DLD1 (cell line): ENCODE results near the gene QSOX2.
"Not testable (repeated sequence)": the region's sequence is repeated elsewhere in the genome, so short reads cannot be mapped to it uniquely, and the experiment has no call there.

Experiments
- in situ Hi-C: cut with HindIII; loops from 2 replicates; pipeline ENCODE4 v1.10.0; 2017; ENCODE audit warnings: low sequenced_read_pairs

Gene QSOX2

GRCh38 chr9:136237486-136238341 lies 7.9 kb downstream of the QSOX2 start:
- in situ Hi-C loops: no loop called here

DNA sequence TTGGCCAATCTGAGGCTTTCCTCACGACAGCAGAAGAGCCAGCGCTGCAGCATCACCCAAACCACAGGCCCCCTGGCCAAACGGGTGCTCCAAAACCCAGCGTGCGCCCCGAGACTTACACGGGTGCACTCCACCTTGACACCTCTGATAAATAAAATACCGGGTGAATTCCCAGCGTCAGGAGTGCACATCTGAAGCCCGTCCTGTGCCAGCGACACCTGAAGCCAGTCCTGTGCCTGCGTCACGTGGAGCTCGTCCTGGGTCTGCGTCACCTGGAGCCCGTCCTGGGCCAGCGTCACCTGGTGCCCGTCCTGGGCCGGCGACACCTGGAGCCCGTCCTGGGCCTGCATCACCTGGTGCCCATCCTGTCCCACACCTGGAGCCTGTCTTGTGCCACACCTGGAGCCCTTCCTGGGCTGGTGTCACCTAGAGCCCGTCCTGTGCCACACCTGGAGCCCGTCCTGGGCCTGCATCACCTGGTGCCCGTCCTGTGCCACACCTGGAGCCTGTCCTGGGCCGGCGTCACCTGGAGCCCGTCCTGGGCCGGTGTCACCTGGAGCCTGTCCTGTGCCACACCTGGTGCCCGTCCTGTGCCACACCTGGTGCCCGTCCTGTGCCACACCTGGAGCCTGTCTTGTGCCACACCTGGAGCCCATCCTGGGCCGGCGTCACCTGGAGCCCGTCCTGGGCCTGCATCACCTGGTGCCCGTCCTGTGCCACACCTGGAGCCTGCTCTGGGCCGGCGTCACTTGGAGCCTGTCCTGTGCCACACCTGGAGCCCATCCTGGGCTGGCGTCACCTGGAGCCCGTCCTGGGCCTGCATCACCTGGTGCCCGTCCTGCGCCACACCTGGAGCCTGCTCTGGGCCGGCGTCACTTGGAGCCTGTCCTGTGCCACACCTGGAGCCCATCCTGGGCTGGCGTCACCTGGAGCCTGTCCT lies 8.9 kb downstream of the QSOX2 start:
- in situ Hi-C loops: not testable (repeated sequence)

DNA sequence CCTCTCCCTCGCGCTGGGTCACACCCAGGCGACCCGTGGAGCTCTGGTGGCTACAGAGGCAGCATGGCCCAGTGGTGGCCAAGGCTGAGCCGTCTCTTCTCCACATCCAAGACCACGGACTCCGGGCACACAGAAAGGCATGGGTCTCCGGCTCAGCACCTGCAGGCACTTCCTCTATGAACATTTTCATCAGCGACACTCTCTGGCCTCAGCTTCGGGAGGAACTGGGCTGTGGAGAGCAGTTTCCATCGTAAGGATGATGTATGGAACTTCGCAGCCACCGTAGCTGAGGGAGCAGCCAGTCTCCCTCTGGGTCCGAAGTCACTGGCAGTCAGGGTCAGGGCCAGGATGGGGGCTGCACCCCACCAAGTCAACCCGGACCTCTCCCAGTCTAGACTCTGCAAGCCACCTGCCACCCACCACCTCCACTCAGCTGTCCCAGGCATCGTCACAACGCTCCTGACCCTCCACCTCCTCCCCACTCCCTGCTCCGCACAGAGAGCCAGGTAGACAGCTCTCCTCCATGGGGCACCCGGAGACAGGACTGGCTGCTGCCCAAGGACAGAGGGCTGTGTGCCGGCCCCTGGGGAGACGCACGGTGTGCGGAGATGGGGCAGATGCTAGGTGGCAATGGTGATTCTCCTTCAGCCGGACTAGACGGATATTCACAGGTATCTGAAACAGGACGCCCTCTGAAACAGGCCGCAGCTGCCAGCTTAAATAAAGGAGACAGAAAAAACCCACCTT lies 9.7 kb downstream of the QSOX2 start:
- in situ Hi-C loops: no loop called here

GRCh38 chr9:136235171-136235570 lies 10.4 kb downstream of the QSOX2 start:
- in situ Hi-C loops: no loop called here

DNA sequence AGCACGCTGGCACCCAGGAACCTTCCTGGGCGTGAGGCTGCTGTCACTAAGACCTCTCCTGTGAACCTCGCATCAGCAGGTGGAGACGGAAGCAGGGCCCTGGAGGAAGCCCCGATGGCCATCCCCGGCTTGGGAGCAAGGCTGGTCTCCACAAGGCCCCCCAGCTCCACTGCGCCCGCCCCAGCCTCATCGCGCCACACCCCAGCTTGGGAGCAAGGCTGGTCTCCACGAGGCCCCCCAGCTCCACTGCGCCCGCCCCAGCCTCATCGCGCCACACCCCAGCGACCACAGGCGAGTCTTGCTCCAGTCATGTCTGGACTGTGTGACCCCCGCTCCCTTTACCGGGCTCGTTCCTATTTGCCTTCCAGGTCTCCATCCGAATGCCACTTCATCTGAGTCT lies 11.0 kb downstream of the QSOX2 start:
- in situ Hi-C loops: no loop called here

GRCh38 chr9:136233868-136234267 lies 11.7 kb downstream of the QSOX2 start:
- in situ Hi-C loops: no loop called here

DNA sequence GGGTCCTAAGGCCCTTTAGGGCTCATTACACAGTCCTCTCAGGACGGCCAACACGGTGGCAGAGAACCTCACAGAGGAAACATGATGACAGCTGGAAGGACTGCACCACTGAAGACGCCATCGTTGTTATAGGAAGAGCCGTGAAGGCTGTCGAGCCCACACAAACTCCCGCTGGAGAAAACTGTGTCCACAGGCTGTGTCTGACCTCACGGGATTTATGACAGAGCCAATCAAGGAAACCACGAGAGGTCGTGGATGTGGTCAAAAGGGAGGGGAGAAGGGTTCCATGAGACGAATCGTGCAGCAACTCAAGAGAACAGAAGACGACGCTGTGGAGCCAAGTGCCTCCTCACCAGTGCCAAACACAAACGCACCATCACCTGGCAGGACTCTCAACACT lies 12.2 kb downstream of the QSOX2 start:
- in situ Hi-C loops: no loop called here

DNA sequence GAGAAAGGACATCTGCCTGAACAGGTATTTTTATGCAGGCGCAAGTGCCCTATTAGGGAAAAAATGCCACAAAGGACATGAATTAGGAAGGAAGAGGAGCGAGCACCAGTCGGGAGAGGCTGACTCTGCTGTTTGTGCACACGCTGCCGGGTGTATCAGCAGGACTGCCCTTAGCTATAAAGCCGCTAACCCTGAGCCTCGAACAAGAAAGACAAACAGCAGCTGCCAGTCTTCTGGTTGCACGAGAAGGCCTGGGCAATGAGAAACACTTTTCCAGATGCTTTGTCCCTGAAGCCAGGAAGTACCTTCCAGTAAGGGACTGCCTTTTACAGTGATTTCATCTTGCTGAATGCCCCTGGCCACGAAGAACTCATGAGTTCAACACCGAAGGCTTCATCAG lies 12.6 kb downstream of the QSOX2 start:
- in situ Hi-C loops: no loop called here

GRCh38 chr9:136231478-136232297 lies 13.9 kb downstream of the QSOX2 start:
- in situ Hi-C loops: no loop called here

DNA sequence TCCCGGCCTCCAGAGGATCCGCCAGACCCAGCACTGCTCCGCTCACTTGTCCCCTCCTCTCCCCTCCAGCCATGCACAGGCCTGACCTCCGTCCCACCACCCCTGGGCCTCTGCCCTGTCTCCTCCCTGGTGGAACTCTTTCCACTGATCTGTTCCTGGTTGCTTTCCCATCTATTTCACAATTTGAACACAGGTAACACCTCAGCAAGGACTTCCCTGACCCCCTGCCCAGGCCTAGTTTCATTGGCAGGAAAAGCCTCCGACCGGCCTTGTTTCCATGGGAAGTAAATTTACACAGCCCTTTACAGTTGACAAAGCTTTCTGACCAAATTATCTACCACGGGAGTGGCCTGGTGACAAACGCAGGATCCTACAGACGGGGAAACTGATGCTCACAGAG lies 14.8 kb downstream of the QSOX2 start:
- in situ Hi-C loops: no loop called here

DNA sequence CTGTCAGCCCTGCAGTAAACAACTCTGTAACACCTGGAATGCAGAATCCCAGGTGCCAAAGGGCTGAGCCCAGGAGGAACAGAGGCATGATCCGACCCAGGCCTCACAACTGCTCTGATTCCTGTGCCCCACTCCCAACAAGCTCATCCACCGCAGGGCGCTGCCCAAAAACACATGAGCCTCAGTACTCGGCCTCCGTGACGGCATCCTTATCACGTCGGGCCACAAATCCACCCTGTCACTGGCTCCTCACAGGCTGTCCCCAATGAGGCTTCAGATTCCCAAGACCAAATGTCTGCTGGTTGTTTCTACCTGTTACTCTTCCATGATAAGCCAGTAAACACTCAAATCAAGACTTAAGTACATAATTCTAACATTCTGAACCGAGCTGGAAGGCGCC lies 15.2 kb downstream of the QSOX2 start:
- in situ Hi-C loops: no loop called here

DNA sequence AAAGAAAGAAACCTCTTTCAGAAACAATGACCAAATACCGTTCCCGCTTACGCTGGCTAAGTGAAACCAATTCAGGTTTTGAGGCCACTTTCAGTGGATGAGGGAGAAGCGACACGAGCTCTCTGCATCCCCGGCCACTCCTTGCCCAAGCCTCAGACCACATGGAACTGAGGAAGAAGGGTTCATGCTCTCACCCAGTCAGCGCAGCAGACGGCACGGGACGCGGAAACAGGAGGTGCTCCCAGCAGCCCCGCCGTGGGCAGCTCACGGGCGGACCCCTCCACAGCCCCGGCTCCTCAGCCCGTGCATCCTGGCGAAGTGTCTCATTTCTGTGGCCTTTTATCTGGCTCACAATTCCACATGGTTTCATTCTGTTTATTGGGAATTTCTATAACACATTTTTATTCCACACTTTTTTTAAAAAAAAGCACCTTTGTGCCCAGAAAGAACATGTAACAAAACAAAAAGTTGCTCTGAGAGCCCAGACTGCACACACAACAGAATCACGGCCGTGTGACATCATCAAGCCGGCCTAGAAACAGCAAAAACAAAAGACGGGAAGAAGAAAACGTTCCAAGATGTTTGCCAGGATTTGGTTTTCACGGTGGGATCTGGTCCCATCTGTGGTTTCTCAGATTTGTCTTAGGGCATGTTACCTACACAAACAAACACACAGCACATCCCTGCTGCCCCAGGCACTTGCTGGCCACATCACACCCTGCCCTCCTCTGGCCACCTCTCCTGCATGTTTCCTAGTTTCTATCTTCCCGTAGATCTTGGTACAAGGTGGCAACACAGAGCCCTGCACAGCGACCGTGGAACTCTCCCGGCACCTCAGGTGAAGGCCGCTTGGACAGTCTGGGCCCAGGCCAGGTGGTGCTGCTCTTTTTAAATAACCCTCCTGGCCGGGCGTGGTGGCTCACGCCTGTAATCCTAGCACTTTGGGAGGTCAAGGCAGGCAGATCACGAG lies 16.2 kb downstream of the QSOX2 start:
- in situ Hi-C loops: no loop called here

GRCh38 chr9:136228107-136228875 lies 17.3 kb downstream of the QSOX2 start:
- in situ Hi-C loops: no loop called here

- in situ Hi-C loops: no loop called here
These were observed 18.8 kb downstream of the QSOX2 start for GRCh38 chr9:136226680-136227407.

GRCh38 chr9:136225748-136226679 lies 19.6 kb downstream of the QSOX2 start:
- in situ Hi-C loops: no loop called here

DNA sequence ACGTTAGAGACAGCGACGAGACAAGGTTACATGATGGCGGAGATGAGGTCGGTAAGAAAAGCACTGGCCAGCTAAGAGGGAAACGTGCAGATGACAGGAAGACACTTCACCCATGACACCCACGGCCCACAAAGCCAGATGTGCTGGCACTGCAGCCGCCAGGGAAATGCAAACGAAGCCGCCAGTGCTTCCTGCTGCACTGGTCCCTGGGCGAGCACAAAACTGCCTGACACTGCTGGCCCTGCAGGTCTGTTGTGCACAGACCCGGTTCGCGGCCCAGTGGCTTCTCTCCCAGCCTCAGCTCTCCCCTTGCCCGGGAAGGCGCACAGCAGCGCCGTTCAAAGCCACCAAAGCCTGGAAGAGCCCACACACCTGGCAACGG lies 20.3 kb downstream of the QSOX2 start:
- in situ Hi-C loops: no loop called here
